Bronchial epithelial cell (primary cell): ENCODE measurements around the gene ADGRA3. TPM values are rescaled to one million over a fixed set of nuclear protein-coding genes. Genes with fewer than 3 reads are reported as not detected.

ENCODE experiments used
- DNase-seq: peaks from one replicate; pipeline ENCODE4 v3.0.0-alpha.2; 2010; ENCODE audit warnings: low read depth
- FAIRE-seq: peaks from 2 replicates; lab custom pipeline; 2011; peaks lifted over from hg19 to GRCh38; lab: Jason Lieb, UNC
- H3K27me3 ChIP-seq: 2 replicates; pipeline ENCODE4 v1.5.1; 2011; ENCODE audit warnings: low read length; ENCODE audit not compliant: control insufficient read depth, insufficient read depth
- H3K36me3 ChIP-seq: 2 replicates; pipeline ENCODE4 v1.5.1; 2011; ENCODE audit warnings: low read length; ENCODE audit not compliant: control insufficient read depth, insufficient read depth
- H3K4me3 ChIP-seq: 2 replicates; pipeline ENCODE4 v1.5.1; 2011; ENCODE audit warnings: mild to moderate bottlenecking, low read depth, low read length, control low read depth
- total RNA-seq: library from RNA; depleted of rRNA; stranded (reverse); fragments of >200 nt; gene quantifications from 2 replicates; pipeline ENCODE4 v1.2.1, GENCODE V29; 2014
- TF ChIP-seq, protein P1 (sequence below): IDR thresholded peaks from 2 replicates; pipeline ENCODE4 v1.5.1; 2011; ENCODE audit warnings: mild to moderate bottlenecking, moderate library complexity, low read length, control low read depth, inconsistent platforms; ENCODE audit not compliant: insufficient read depth, severe bottlenecking

ADGRA3 gene
- total RNA-seq, 1 donor from 2014 or later, result 34.2 TPM

GRCh38 chr4:22510750-22511149 is 5.1 kb downstream of the ADGRA3 start:
- H3K27me3 ChIP-seq, result no peaks in the 10 kb centered on the region
- H3K4me3 ChIP-seq, result no peak overlapping the region
- FAIRE-seq, result no peak
- no peaks in the 10 kb centered on the region for H3K36me3 ChIP-seq
- TF ChIP-seq, protein P1, sequence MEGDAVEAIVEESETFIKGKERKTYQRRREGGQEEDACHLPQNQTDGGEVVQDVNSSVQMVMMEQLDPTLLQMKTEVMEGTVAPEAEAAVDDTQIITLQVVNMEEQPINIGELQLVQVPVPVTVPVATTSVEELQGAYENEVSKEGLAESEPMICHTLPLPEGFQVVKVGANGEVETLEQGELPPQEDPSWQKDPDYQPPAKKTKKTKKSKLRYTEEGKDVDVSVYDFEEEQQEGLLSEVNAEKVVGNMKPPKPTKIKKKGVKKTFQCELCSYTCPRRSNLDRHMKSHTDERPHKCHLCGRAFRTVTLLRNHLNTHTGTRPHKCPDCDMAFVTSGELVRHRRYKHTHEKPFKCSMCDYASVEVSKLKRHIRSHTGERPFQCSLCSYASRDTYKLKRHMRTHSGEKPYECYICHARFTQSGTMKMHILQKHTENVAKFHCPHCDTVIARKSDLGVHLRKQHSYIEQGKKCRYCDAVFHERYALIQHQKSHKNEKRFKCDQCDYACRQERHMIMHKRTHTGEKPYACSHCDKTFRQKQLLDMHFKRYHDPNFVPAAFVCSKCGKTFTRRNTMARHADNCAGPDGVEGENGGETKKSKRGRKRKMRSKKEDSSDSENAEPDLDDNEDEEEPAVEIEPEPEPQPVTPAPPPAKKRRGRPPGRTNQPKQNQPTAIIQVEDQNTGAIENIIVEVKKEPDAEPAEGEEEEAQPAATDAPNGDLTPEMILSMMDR, result no peak
- DNase-seq, result no peak

DNA sequence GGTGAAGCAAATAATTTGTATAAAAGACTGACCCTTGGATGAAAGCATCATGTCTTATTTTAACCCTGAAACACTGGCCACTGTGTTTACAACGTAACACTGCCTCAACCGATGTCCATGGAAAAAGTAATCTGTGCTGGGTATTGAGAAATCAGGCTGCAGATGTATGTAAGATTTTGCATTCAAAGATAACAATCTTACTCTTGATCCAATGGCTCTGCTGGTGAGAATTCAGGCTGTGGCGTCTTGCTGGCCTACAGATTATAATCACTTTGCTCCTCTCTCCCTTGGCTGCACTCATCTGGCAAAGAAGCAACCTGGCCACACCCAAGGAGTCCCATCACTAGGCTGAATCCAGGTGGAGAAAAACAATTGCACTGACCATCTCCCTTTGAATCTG is 7.5 kb downstream of the ADGRA3 start:
- H3K4me3 ChIP-seq, result no peak overlapping the region
- TF ChIP-seq, protein P1, result no peak
- H3K36me3 ChIP-seq, result no peaks in the 10 kb centered on the region
- FAIRE-seq (no peak), DNase-seq (no peak)
- no peaks in the 10 kb centered on the region for H3K27me3 ChIP-seq

DNA sequence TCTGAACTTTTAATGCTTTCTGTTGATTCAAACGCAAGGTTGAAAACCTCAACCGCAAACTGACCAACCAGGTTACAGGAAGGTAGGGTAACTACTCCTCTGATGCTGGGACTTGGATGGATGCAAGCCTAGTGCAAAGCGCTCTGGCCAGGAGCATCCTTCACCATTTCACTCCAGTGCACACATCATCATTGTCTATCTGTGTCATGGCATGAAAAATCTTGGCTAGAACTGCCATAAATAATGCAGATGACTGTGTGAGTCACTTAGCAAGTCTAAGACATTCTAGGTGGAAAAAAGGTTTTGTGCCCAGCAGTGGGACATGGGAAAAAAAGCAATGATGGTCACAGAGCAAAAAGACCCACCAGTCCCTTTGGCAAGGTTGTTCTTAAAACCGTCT is 10.9 kb downstream of the ADGRA3 start:
- no peak for FAIRE-seq
- no peak for DNase-seq
- Histone ChIP-seq H3K27me3 (no peaks in the 10 kb centered on the region), H3K4me3 (no peak overlapping the region), H3K36me3 (no peaks in the 10 kb centered on the region)
- TF ChIP-seq, protein P1, result no peak

- Histone ChIP-seq H3K27me3 (no peaks in the 10 kb centered on the region), H3K4me3 (no peak overlapping the region), H3K36me3 (no peaks in the 10 kb centered on the region)
- TF ChIP-seq, protein P1, result no peak
- DNase-seq (no peak), FAIRE-seq (no peak)
These were observed 11.4 kb downstream of the ADGRA3 start for GRCh38 chr4:22504447-22504846.

DNA sequence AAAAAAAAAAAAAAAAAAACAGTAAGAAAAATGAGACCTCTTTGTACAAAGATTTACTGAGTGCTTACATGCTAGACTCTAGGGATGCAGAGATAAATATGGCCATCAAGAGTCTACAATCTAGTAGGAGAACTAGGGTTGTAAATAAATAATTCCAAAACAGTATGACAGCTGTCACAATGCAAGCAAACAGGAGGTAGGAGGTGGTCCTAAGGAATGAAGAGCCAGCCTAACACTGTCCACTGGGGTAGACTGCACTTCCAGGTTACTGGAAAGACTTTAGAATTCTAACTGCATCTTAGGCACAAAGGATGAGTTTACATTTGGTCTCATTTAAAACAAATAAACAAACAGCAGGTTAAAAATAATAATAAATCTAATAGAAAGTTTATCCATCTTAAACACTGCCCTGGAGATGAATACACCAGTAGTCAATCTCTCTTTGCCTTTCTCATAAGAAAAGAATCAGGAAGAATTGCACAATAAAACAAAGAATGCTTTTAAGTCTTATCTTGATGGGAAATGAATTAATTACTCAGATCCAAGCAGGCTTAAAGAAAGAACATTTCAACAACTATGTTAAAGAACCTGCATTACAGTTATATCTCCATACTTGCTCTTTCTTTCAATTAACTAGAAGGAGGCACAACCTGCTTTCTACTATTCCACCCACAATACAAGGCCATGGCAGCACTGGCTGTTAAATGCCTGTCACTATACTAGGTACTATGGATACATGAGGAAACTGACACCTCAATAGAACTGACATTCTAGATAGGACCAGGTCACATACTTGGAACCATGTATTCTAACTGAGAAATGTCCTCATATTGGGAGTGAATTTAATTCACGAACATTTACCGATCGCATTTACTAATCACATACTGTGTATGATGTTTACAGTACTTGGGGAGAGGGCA is 12.7 kb downstream of the ADGRA3 start:
- Histone ChIP-seq H3K4me3 (no peak overlapping the region), H3K27me3 (no peaks in the 10 kb centered on the region), H3K36me3 (no peaks in the 10 kb centered on the region)
- FAIRE-seq (no peak), DNase-seq (peak; percentile 87)
- TF ChIP-seq, protein P1, result no peak
